ENCODE results near the gene NFIA.

DNA sequence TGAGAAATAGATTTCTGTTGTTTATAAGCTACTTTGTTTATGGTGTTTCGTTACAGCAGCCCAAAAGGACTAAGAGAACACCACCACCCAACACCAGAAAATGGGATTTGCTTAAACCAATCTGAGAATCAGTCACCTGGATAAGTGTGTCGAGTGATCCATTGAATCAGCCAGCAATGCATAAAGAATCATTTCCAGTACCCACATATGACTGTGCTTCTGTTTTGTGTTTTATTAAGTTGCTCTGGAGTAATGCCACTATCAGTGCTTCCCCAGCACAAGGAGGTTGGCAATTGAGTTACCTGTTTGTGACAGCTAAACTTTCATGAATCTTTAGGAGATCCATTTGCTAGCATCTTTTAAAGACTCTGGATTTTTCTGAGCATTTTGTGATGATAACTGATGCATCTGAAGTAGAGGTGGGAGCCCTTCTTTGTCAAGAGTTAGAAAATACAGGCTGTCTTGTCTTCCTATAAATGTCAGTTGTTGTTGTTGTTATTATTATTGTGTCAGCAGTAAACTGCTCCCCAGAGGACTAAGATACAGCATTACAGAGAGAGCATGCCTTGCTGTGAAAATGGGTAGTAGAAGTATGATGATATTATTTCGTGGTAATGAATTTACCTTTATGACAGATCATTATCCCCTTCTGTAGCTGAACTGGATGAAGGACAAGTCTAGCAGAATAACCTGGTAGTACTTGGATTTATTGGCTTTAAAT is 225.2 kb downstream of the NFIA start:
- TF ChIP-seq, protein P1, sequence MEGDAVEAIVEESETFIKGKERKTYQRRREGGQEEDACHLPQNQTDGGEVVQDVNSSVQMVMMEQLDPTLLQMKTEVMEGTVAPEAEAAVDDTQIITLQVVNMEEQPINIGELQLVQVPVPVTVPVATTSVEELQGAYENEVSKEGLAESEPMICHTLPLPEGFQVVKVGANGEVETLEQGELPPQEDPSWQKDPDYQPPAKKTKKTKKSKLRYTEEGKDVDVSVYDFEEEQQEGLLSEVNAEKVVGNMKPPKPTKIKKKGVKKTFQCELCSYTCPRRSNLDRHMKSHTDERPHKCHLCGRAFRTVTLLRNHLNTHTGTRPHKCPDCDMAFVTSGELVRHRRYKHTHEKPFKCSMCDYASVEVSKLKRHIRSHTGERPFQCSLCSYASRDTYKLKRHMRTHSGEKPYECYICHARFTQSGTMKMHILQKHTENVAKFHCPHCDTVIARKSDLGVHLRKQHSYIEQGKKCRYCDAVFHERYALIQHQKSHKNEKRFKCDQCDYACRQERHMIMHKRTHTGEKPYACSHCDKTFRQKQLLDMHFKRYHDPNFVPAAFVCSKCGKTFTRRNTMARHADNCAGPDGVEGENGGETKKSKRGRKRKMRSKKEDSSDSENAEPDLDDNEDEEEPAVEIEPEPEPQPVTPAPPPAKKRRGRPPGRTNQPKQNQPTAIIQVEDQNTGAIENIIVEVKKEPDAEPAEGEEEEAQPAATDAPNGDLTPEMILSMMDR (IDR thresholded peaks at IDR 0.05 in 2 of 3, conservative IDR thresholded peaks at IDR 0.05 in 1 of 3; ENCODE audit: insufficient read depth in 2 of 3, low read depth in 1 of 3, low read length in 3 of 3), result no peak
- TF ChIP-seq RFX5 (IDR thresholded peaks at IDR 0.05; ENCODE audit: low read depth, low read length) (no peak), GATAD2A (IDR thresholded peaks at IDR 0.05) (no peak), SIRT6 (IDR thresholded peaks at IDR 0.05; ENCODE audit: low read depth, low read length) (no peak), SETDB1 (IDR thresholded peaks at IDR 0.05; ENCODE audit: low read length) (no peak), POLR2AphosphoS5 (IDR thresholded peaks at IDR 0.05; ENCODE audit: control insufficient read depth, insufficient read depth, low read depth, low read length) (no peak), IRF2 (CRISPR knock-in tag; IDR thresholded peaks at IDR 0.05) (no peak), ZNF584 (CRISPR knock-in tag; IDR thresholded peaks at IDR 0.05; ENCODE audit: low read depth) (no peak)
- TF ChIP-seq, protein P2, sequence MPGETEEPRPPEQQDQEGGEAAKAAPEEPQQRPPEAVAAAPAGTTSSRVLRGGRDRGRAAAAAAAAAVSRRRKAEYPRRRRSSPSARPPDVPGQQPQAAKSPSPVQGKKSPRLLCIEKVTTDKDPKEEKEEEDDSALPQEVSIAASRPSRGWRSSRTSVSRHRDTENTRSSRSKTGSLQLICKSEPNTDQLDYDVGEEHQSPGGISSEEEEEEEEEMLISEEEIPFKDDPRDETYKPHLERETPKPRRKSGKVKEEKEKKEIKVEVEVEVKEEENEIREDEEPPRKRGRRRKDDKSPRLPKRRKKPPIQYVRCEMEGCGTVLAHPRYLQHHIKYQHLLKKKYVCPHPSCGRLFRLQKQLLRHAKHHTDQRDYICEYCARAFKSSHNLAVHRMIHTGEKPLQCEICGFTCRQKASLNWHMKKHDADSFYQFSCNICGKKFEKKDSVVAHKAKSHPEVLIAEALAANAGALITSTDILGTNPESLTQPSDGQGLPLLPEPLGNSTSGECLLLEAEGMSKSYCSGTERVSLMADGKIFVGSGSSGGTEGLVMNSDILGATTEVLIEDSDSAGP (CRISPR knock-in tag; IDR thresholded peaks at IDR 0.05), result no peak
- TF ChIP-seq, protein P3, sequence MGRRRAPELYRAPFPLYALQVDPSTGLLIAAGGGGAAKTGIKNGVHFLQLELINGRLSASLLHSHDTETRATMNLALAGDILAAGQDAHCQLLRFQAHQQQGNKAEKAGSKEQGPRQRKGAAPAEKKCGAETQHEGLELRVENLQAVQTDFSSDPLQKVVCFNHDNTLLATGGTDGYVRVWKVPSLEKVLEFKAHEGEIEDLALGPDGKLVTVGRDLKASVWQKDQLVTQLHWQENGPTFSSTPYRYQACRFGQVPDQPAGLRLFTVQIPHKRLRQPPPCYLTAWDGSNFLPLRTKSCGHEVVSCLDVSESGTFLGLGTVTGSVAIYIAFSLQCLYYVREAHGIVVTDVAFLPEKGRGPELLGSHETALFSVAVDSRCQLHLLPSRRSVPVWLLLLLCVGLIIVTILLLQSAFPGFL (CRISPR knock-in tag; IDR thresholded peaks at IDR 0.05), result no peak
